ENCODE measurements around the gene DDX20. TPM values are rescaled to one million over a fixed set of nuclear protein-coding genes. Genes with fewer than 3 reads are reported as not detected.

The DDX20 gene
- total and polyA plus RNA-seq, 2 experiments from 2014 or later = 11.5 to 34.0 TPM

DNA sequence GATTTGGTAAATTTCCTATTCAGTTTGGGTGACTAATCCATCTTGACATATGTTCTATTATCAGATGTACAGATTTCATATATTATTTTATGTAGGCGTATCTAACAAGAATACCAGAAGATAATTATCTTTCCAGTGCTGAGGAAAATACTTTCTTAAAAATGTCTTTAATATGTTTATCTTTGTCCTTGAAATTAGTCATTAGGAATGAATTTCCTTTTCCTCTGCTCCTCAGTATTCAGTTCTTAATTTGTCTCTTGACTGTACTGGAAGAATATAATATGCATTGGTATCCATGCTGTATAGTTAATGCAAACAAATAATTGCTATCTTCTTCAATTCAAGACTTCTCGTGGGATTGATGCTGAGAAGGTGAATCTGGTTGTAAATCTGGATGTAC lies 6.6 kb downstream of the DDX20 start:
- H3K36me3 ChIP-seq = peaks cover 74% of the 10 kb centered on the region

GRCh38 chr1:111768023-111768422 lies 12.3 kb downstream of the DDX20 start:
- Histone ChIP-seq H3K27me3 (no peaks in the 10 kb centered on the region), H3K4me3 (no peak overlapping the region), H3K27ac (no peak overlapping the region), H3K36me3 (peaks cover 46% of the 10 kb centered on the region), H3K9me3 (ENCODE audit: low read depth) (no peaks in the 10 kb centered on the region), H3K4me1 (ENCODE audit: low read depth) (no peaks in the 10 kb centered on the region)
- no peak for DNase-seq (ENCODE audit: low read depth in 1 of 2, low spot score in 1 of 2)
- TF ChIP-seq, protein P1, sequence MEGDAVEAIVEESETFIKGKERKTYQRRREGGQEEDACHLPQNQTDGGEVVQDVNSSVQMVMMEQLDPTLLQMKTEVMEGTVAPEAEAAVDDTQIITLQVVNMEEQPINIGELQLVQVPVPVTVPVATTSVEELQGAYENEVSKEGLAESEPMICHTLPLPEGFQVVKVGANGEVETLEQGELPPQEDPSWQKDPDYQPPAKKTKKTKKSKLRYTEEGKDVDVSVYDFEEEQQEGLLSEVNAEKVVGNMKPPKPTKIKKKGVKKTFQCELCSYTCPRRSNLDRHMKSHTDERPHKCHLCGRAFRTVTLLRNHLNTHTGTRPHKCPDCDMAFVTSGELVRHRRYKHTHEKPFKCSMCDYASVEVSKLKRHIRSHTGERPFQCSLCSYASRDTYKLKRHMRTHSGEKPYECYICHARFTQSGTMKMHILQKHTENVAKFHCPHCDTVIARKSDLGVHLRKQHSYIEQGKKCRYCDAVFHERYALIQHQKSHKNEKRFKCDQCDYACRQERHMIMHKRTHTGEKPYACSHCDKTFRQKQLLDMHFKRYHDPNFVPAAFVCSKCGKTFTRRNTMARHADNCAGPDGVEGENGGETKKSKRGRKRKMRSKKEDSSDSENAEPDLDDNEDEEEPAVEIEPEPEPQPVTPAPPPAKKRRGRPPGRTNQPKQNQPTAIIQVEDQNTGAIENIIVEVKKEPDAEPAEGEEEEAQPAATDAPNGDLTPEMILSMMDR (IDR thresholded peaks at IDR 0.05; ENCODE audit: low read depth, low read length) = no peak

More for the DNA sequence above, 6.6 kb downstream of the DDX20 start:
- DNase-seq (ENCODE audit: low read depth in 1 of 2, low spot score in 1 of 2) = no peak
- H3K4me1 ChIP-seq (ENCODE audit: low read depth) = no peaks in the 10 kb centered on the region
- H3K9me3 ChIP-seq (ENCODE audit: low read depth) = no peaks in the 10 kb centered on the region
- H3K27ac ChIP-seq = no peak overlapping the region
- TF ChIP-seq, protein P1 (IDR thresholded peaks at IDR 0.05; ENCODE audit: low read depth, low read length) = no peak
- no peaks in the 10 kb centered on the region for H3K27me3 ChIP-seq
- no peak overlapping the region for H3K4me3 ChIP-seq

GRCh38 chr1:111768625-111769024 lies 12.9 kb downstream of the DDX20 start:
- no peak overlapping the region for H3K4me3 ChIP-seq
- H3K27me3 ChIP-seq = no peaks in the 10 kb centered on the region
- DNase-seq (ENCODE audit: low read depth in 1 of 2, low spot score in 1 of 2) = no peak
- H3K36me3 ChIP-seq = peaks cover 40% of the 10 kb centered on the region
- no peak overlapping the region for H3K27ac ChIP-seq
- TF ChIP-seq, protein P1 (IDR thresholded peaks at IDR 0.05; ENCODE audit: low read depth, low read length) = no peak
- H3K9me3 ChIP-seq (ENCODE audit: low read depth) = no peaks in the 10 kb centered on the region
- H3K4me1 ChIP-seq (ENCODE audit: low read depth) = no peaks in the 10 kb centered on the region

DNA sequence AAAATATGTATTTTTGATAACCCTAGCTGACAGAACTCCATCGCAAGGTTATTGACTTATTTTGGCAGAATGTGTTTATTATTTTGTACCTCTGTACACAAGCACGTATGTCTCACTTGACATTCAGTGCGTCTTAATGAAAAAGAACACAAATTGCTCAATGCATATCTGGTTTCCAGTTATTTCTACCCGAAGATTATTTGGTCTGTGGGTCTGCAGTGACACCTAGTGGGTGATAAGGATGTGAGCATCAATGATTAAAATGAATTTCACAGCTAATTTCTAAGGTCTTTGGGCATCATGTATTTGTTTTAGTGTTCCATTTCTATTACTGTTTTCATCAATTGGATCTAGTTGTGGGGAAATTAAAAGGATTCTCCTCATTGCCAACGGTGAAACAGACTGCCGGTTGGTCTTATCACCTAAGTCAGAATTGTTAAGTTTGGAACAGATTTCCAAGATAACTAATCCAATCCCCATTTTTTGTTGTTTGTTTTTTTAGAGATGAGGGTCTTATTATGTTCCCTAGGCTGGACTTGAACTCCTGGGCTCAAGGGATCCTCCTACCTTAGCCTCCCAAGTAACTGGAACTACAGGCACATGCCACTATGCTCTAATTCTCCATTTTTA lies 13.9 kb downstream of the DDX20 start:
- peaks cover 30% of the 10 kb centered on the region for H3K36me3 ChIP-seq
- TF ChIP-seq, protein P1 (IDR thresholded peaks at IDR 0.05; ENCODE audit: low read depth, low read length) = peak; percentile 70
- H3K27ac ChIP-seq = no peak overlapping the region
- H3K4me3 ChIP-seq = no peak overlapping the region
- no peaks in the 10 kb centered on the region for H3K4me1 ChIP-seq (ENCODE audit: low read depth)
- H3K27me3 ChIP-seq = no peaks in the 10 kb centered on the region
- no peaks in the 10 kb centered on the region for H3K9me3 ChIP-seq (ENCODE audit: low read depth)
- peak; percentile 55 to 87 for DNase-seq (ENCODE audit: low read depth in 1 of 2, low spot score in 1 of 2)

- Histone ChIP-seq H3K27me3 (no peaks in the 10 kb centered on the region), H3K4me1 (ENCODE audit: low read depth) (no peaks in the 10 kb centered on the region), H3K27ac (no peak overlapping the region), H3K9me3 (ENCODE audit: low read depth) (no peaks in the 10 kb centered on the region), H3K36me3 (peaks cover 23% of the 10 kb centered on the region), H3K4me3 (no peak overlapping the region)
- TF ChIP-seq, protein P1 (IDR thresholded peaks at IDR 0.05; ENCODE audit: low read depth, low read length) = no peak
- DNase-seq (ENCODE audit: low read depth in 1 of 2, low spot score in 1 of 2) = peak in 1 of 2 donors; percentile 55
Observed at GRCh38 chr1:111770916-111771315, 15.2 kb downstream of the DDX20 start.
